ENCODE measurements around the gene HRH2. TPM values are rescaled to one million over a fixed set of nuclear protein-coding genes. Genes with fewer than 3 reads are reported as not detected.

HRH2 gene
- total RNA-seq, 2 donors from 2014 or later: 0.78 TPM; not detected in 1

DNA sequence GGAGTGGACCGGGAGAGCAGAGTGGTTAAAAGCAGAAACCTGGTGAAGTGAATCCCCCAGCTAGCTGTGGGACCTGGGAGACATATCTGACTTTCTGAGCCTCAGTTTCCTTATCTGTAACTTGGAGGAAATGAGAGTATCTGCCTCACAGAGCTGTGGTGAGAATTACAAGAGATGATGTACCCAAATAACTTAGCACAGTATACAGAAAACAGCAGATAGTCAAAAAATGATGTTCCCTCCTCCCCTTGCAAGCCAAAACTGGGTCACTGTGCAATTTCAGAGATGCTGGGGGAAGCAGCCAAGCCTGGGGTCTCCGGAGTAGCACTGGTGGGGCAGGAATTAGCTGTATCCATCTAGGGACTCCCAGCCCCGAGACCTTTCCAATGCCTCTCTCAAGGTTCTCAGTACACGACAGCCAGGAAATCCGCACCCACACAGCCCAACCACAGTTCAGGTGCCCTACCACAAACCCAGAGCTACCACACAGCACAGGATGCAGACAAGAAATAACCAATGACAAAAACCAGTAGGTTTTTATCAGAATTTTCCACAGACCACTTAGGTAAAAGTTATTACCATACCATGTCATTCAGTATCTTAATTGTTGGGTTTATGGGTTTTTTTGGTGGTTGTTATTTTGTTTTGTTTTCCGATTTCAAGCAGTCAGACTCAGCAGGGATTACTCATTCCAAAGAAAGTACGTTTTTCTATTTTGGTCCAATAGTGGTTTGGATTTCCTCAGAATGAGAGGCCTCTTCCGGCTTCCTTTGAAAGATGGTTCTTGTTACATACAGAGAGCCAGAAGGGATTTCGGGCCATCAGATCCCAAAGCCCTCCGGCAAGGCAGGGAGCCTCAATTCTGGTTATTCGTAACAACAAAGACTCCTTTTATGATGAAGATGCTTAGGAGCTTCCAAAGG is 4.9 kb upstream of the HRH2 start:
- ATAC-seq: no peak
- WGBS, 2 donors: 57 to 69% methylated on average over 11 of the region's 11 CpGs
- TF ChIP-seq, protein P1, sequence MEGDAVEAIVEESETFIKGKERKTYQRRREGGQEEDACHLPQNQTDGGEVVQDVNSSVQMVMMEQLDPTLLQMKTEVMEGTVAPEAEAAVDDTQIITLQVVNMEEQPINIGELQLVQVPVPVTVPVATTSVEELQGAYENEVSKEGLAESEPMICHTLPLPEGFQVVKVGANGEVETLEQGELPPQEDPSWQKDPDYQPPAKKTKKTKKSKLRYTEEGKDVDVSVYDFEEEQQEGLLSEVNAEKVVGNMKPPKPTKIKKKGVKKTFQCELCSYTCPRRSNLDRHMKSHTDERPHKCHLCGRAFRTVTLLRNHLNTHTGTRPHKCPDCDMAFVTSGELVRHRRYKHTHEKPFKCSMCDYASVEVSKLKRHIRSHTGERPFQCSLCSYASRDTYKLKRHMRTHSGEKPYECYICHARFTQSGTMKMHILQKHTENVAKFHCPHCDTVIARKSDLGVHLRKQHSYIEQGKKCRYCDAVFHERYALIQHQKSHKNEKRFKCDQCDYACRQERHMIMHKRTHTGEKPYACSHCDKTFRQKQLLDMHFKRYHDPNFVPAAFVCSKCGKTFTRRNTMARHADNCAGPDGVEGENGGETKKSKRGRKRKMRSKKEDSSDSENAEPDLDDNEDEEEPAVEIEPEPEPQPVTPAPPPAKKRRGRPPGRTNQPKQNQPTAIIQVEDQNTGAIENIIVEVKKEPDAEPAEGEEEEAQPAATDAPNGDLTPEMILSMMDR (IDR thresholded peaks at IDR 0.05): no peak
- no peak for TF ChIP-seq POLR2A (IDR thresholded peaks at IDR 0.05)

DNA sequence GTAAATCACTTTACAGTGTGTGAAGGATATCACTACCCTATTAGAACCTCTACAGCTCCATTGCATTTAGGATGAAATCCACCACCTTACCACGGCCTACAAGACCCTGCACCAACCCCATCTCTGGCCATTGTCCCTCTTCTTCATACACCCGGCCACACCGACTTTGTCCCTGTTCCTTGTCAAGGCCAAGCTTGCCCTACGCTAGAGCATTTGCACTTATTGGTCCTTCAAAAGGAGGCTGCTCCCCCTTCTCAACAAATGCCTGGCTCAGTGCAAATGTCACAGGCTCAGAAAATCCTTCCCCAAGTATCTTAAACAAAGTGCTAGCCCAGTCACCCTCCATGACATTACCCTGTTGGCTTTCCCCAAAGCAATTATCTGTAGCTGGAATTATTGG is 4.1 kb upstream of the HRH2 start:
- Histone ChIP-seq H3K36me3 (replicated peaks in 1 of 2; ENCODE audit: insufficient read depth in 1 of 2, low read depth in 2 of 2) (no peaks in the 10 kb centered on the region), H3K27ac (no peak overlapping the region), H3K27me3 (peaks cover 0 to 12% of the 10 kb centered on the region in 2 donors), H3K9me3 (peaks cover 0 to 15% (median 0%) of the 10 kb centered on the region in 3 donors), H3K4me3 (no peak overlapping the region), H3K4me1 (peaks cover 12% of the 10 kb centered on the region)
- WGBS, 2 donors: 87 to 90% methylated on average over 4 of the region's 4 CpGs
- ATAC-seq: no peak
- no peak for DNase-seq
- TF ChIP-seq, protein P1 (IDR thresholded peaks at IDR 0.05): no peak
- TF ChIP-seq POLR2A (IDR thresholded peaks at IDR 0.05): no peak
- intact Hi-C loops (cut with DNase I): no loop called here

More for the DNA sequence above, 4.9 kb upstream of the HRH2 start:
- DNase-seq: no peak
- Histone ChIP-seq H3K4me1 (peaks cover 7% of the 10 kb centered on the region), H3K27ac (no peak overlapping the region), H3K36me3 (replicated peaks in 1 of 2; ENCODE audit: insufficient read depth in 1 of 2, low read depth in 2 of 2) (no peaks in the 10 kb centered on the region), H3K9me3 (peaks cover 0 to 15% (median 0%) of the 10 kb centered on the region in 3 donors), H3K27me3 (peaks cover 0 to 7% of the 10 kb centered on the region in 2 donors), H3K4me3 (no peak overlapping the region)
- intact Hi-C loops (cut with DNase I): no loop called here

DNA sequence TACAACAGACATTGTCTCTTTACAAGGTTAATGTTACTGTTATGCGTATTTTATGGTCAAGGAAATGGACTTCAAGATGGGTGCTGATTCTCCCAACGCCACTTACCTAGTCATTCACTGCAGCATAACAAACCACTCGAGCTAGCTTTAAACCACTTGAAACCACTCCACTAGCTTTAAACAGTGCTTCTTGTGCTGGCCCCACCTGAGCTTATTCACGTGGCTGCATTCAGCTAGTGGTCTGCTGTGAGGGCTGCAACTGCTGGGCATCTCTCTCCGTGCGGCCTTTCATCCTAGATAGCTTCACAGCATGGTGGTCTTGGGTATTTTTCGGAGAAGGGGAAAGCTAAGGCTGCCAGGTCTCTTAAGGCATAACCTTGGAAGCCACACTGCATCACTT is 3.5 kb upstream of the HRH2 start:
- ATAC-seq (no peak), DNase-seq (no peak)
- TF ChIP-seq, protein P1 (IDR thresholded peaks at IDR 0.05): no peak
- TF ChIP-seq POLR2A (IDR thresholded peaks at IDR 0.05): no peak
- Histone ChIP-seq H3K4me3 (no peak overlapping the region), H3K27ac (no peak overlapping the region), H3K9me3 (peaks cover 0 to 10% (median 0%) of the 10 kb centered on the region in 3 donors), H3K4me1 (peaks cover 12% of the 10 kb centered on the region), H3K27me3 (peaks cover 0 to 12% of the 10 kb centered on the region in 2 donors), H3K36me3 (replicated peaks in 1 of 2; ENCODE audit: insufficient read depth in 1 of 2, low read depth in 2 of 2) (no peaks in the 10 kb centered on the region)
- intact Hi-C loops (cut with DNase I): no loop called here
- 84 to 90% methylated on average over 6 to 7 of the region's 7 CpGs for WGBS, 2 donors

DNA sequence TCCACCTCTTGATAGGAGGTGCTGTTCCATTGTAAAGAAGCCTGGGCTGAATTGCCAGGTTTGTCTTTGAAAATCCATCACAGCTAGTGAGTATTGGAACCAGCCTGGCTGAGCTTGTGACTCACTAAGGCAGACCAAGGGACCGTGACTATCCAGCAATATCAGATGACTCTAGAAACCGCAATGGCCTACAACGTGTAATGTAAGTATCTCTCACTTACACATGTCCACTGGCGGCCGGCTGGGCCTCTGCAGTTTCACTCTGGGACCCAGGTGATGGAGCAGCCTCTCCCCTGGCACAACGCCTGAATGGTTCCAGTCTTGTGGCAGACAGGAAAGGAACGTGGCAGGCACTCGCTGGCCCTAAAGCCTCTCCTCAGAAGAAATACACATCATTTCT is 3.1 kb upstream of the HRH2 start:
- Histone ChIP-seq H3K27ac (no peak overlapping the region), H3K4me3 (no peak overlapping the region), H3K36me3 (replicated peaks in 1 of 2; ENCODE audit: insufficient read depth in 1 of 2, low read depth in 2 of 2) (no peaks in the 10 kb centered on the region), H3K9me3 (peaks cover 0 to 6% (median 0%) of the 10 kb centered on the region in 3 donors), H3K27me3 (peaks cover 0 to 12% of the 10 kb centered on the region in 2 donors), H3K4me1 (peaks cover 12% of the 10 kb centered on the region)
- intact Hi-C loops (cut with DNase I): no loop called here
- DNase-seq (no peak), ATAC-seq (no peak)
- WGBS, 2 donors: 77 to 89% methylated on average over 4 to 8 of the region's 8 CpGs
- TF ChIP-seq POLR2A (IDR thresholded peaks at IDR 0.05): no peak
- TF ChIP-seq, protein P1 (IDR thresholded peaks at IDR 0.05): no peak

All from body of pancreas (tissue), 4 donors.